Caco-2 (cell line): ENCODE measurements around the gene POLR2C. TPM values are rescaled to one million over a fixed set of nuclear protein-coding genes. Genes with fewer than 3 reads are reported as not detected.
A peak's percentile ranks its signal among the peaks of the same experiment; 100 is the strongest.

Experiments
- BruUV-seq: library from RNA; stranded (reverse); fragments of 400-500 nt; replicated peaks from 2 replicates; lab custom pipeline; 2021; lab: Mats Ljungman, UMichigan
- CTCF ChIA-PET: fragments of 300-600 bp; sonication (Branson Sonifier 250); formaldehyde crosslinking; loops from one replicate; lab custom pipeline; 2022; ENCODE audit warnings: antibody characterized with exemption; lab: Charles Lee
- POLR2A ChIA-PET: fragments of 300-600 bp; sonication (Branson Sonifier 250); formaldehyde crosslinking; loops from one replicate; lab custom pipeline; 2022; ENCODE audit warnings: antibody characterized with exemption; lab: Charles Lee
- DNase-seq, 2 experiments: peaks; one replicate each; pipeline versions ENCODE4 v3.0.0 to v3.0.0-alpha.2; 2020 to 2022
- H3K27me3 ChIP-seq: replicated peaks from 2 replicates; pipeline ENCODE4 v1.6.0; 2011; ENCODE audit warnings: low read length; ENCODE audit not compliant: control insufficient read depth, insufficient read depth
- H3K36me3 ChIP-seq: 2 replicates; pipeline ENCODE4 v1.5.1; 2011; ENCODE audit warnings: low read length; ENCODE audit not compliant: control insufficient read depth, insufficient read depth
- H3K4me1 ChIP-seq: fragments of 250-450 bp; sonication (Bioruptor Pico); 2 replicates; pipeline ENCODE4 v1.5.1; 2020; ENCODE audit warnings: mild to moderate bottlenecking
- H3K4me3 ChIP-seq: 2 replicates; pipeline ENCODE4 v1.5.1; 2011; ENCODE audit warnings: low read depth, mild to moderate bottlenecking, control low read depth, low read length
- H3K9me3 ChIP-seq: fragments of 250-450 bp; sonication (Bioruptor Pico); 2 replicates; pipeline ENCODE4 v1.5.1; 2020; ENCODE audit warnings: mild to moderate bottlenecking, moderate library complexity
- H3K27ac Mint-ChIP-seq: one replicate; pipeline ENCODE4 v1.8.0; 2022; ENCODE audit warnings: mixed read lengths; ENCODE audit not compliant: unreplicated experiment
- H3K27me3 Mint-ChIP-seq: one replicate; pipeline ENCODE4 v1.8.0; 2022; ENCODE audit warnings: mixed read lengths; ENCODE audit not compliant: insufficient read depth, unreplicated experiment
- H3K36me3 Mint-ChIP-seq: one replicate; pipeline ENCODE4 v1.8.0; 2022; ENCODE audit warnings: mild to moderate bottlenecking, mixed read lengths; ENCODE audit not compliant: insufficient read depth, unreplicated experiment
- H3K4me1 Mint-ChIP-seq: one replicate; pipeline ENCODE4 v1.8.0; 2022; ENCODE audit warnings: low read depth, mixed read lengths; ENCODE audit not compliant: unreplicated experiment
- H3K4me3 Mint-ChIP-seq: one replicate; pipeline ENCODE4 v1.8.0; 2022; ENCODE audit warnings: mild to moderate bottlenecking, moderate library complexity, mixed read lengths; ENCODE audit not compliant: unreplicated experiment
- H3K9me3 Mint-ChIP-seq: one replicate; pipeline ENCODE4 v1.8.0; 2022; ENCODE audit warnings: mixed read lengths; ENCODE audit not compliant: unreplicated experiment
- CTCF ChIP-seq, 2 experiments: fragments of 200-600 bp in 1 of 2; IDR thresholded peaks; 1 replicate in 1 of 2; 2 replicates in 1 of 2; pipeline versions ENCODE4 v1.5.1 to v1.8.0; 2011 to 2022; ENCODE audit warnings: antibody characterized with exemption in 1 of 2, control low read depth in 1 of 2, inconsistent platforms in 1 of 2, low read depth in 1 of 2, low read length in 1 of 2, mild to moderate bottlenecking in 1 of 2, moderate library complexity in 1 of 2; ENCODE audit not compliant: insufficient read depth in 1 of 2, severe bottlenecking in 1 of 2, unreplicated experiment in 1 of 2
- intact Hi-C: fragments of 100-400 bp; cut with micrococcal nuclease; formaldehyde crosslinking; loops from one replicate; pipeline ENCODE4 v1.10.0; 2022; ENCODE audit not compliant: unreplicated experiment
- total RNA-seq: library from RNA; stranded (reverse); gene quantifications from 2 replicates; pipeline ENCODE4 v1.2.3, GENCODE V29; 2022

Gene POLR2C
- total RNA-seq, 1 experiment from 2014 or later = 100 TPM

GRCh38 chr16:57513371-57514102, 51.1 kb downstream of the POLR2C start:
- Mint-ChIP-seq H3K9me3 (no peaks in the 10 kb centered on the region), H3K36me3 (no peaks in the 10 kb centered on the region), H3K4me1 (peaks cover 15% of the 10 kb centered on the region), H3K27ac (peak overlapping the region; percentile 23), H3K4me3 (no peak overlapping the region), H3K27me3 (no peaks in the 10 kb centered on the region)
- peak; percentile 49 to 81 for DNase-seq
- TF ChIP-seq CTCF (IDR thresholded peaks at IDR 0.05; ENCODE audit: insufficient read depth in 1 of 2, low read depth in 1 of 2, low read length in 1 of 2, severe bottlenecking in 1 of 2, unreplicated experiment in 1 of 2) = no peak
- no peaks in the 10 kb centered on the region; the same call in 1 of the 2 replicates for H3K36me3 ChIP-seq
- BruUV-seq = no TSS peak
- no peaks in the 10 kb centered on the region for H3K27me3 ChIP-seq
- ChIA-PET POLR2A (no interaction called here), CTCF (interaction anchor here (0.6 to 1.8 kb wide), 4 partner anchors 13 to 51 kb away, joined by 3 to 7 read pairs (median 4); partner anchors contain the start of gene POLR2C)
- intact Hi-C loops = no loop called here
- H3K4me3 ChIP-seq = no peak overlapping the region
- H3K4me1 ChIP-seq = peaks cover 26% of the 10 kb centered on the region
- no peaks in the 10 kb centered on the region for H3K9me3 ChIP-seq

- peaks cover 8% of the 10 kb centered on the region for H3K36me3 Mint-ChIP-seq
- BruUV-seq = no TSS peak
- no peak for DNase-seq
- Histone ChIP-seq H3K9me3 (no peaks in the 10 kb centered on the region), H3K4me3 (no peak overlapping the region), H3K36me3 (no peaks in the 10 kb centered on the region; the same call in 1 of the 2 replicates), H3K4me1 (peaks cover 34% of the 10 kb centered on the region), H3K27me3 (no peaks in the 10 kb centered on the region)
- no peak for TF ChIP-seq CTCF (IDR thresholded peaks at IDR 0.05; ENCODE audit: insufficient read depth in 1 of 2, low read depth in 1 of 2, low read length in 1 of 2, severe bottlenecking in 1 of 2, unreplicated experiment in 1 of 2)
- intact Hi-C loops = no loop called here
- no peaks in the 10 kb centered on the region for H3K9me3 Mint-ChIP-seq
- peaks cover 23% of the 10 kb centered on the region for H3K4me1 Mint-ChIP-seq
- no peak overlapping the region for H3K27ac Mint-ChIP-seq
- CTCF ChIA-PET = interaction anchor here (0.6 to 1.1 kb wide), 2 partner anchors 27 to 35 kb away, joined by 3 to 6 read pairs; no protein-coding TSS in a partner anchor
- H3K4me3 Mint-ChIP-seq = no peak overlapping the region
- H3K27me3 Mint-ChIP-seq = no peaks in the 10 kb centered on the region
- POLR2A ChIA-PET = no interaction called here
These were observed 51.9 kb downstream of the POLR2C start for GRCh38 chr16:57514371-57514770.

- CTCF ChIA-PET = interaction anchor here (1.1 kb wide), 1 partner anchor 35 kb away, joined by 6 read pairs; no protein-coding TSS in a partner anchor
- H3K4me3 ChIP-seq = no peak overlapping the region
- intact Hi-C loops = no loop called here
- BruUV-seq = no TSS peak
- DNase-seq = no peak
- Mint-ChIP-seq H3K27me3 (no peaks in the 10 kb centered on the region), H3K4me3 (no peak overlapping the region), H3K9me3 (no peaks in the 10 kb centered on the region), H3K4me1 (peaks cover 23% of the 10 kb centered on the region), H3K27ac (peak overlapping the region; percentile 27), H3K36me3 (peaks cover 8% of the 10 kb centered on the region)
- no peaks in the 10 kb centered on the region; the same call in 1 of the 2 replicates for H3K36me3 ChIP-seq
- no peaks in the 10 kb centered on the region for H3K9me3 ChIP-seq
- no peaks in the 10 kb centered on the region for H3K27me3 ChIP-seq
- peaks cover 33% of the 10 kb centered on the region for H3K4me1 ChIP-seq
- POLR2A ChIA-PET = no interaction called here
- no peak for TF ChIP-seq CTCF (IDR thresholded peaks at IDR 0.05; ENCODE audit: insufficient read depth in 1 of 2, low read depth in 1 of 2, low read length in 1 of 2, severe bottlenecking in 1 of 2, unreplicated experiment in 1 of 2)
These were observed 52.5 kb downstream of the POLR2C start for GRCh38 chr16:57514791-57515600.
